Measurements from ENCODE around the gene SCYL1. TPM values are rescaled to one million over a fixed set of nuclear protein-coding genes. Genes with fewer than 3 reads are reported as not detected.

The SCYL1 gene
- total RNA-seq, result 101 and 106 TPM in 2 replicates

GRCh38 chr11:65524741-65525545 lies at the start of gene SCYL1:
Gene SCYL1, plus strand, starts transcription at chr11:65525083. Its CDS starts 71 bp downstream, at chr11:65525154.

GRCh38 chr11:65498977-65499712 lies 25.7 kb upstream of the SCYL1 start, which contains the start of gene MALAT1:
Gene MALAT1, plus strand, starts transcription at chr11:65499045.

DNA sequence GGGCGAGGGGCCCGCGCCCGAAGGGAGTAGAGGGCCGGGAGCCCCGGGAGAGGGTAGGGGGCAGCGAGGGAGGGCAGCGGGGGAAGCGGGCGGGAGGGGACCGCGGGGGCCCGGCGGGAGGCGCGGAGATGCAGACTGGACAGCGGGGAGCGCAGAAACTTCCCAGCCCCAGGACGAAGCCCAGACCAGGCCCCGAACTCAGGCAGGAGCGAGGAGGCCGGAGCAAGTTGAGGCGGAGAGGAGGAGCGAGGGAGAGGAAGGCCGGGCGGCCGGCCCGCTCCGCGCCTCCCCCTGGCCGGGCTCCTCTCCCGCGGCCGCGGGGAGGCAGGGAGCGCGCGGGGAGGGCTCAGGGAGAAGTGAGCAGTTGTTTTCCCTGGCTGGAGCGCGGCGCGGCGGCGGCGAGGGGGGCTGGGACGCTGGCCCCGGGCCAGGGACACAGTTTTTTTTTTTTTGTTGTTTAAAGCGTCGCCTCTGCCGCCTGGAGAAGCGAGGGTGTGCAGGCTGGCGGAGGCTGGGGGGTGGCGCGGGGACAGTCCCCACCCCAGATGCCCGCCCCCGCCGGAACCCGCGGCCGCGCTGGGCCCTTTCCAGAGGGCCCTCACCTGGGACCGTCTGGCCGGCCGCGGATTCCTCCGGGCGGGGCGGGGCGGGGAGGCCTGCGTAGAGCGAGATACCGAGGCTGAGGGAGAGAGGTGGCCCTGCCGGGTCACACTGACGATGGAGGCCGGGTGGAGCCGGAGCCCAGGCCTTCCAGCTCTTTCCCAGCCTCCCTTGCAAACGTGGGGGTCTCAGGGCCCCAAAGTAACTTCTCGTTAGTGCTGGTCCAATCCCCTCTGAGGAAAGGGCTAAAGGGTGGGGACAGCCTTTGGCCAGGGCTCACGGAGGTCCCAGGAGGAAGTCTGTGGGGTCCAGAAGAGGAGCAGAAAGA lies 33.4 kb downstream of the SCYL1 start, which contains the start of gene LTBP3:
Gene LTBP3 (minus strand): TSS at position 358 of the 928 bp plus-strand sequence. CDS start 400 bp downstream, outside the sequence.

DNA sequence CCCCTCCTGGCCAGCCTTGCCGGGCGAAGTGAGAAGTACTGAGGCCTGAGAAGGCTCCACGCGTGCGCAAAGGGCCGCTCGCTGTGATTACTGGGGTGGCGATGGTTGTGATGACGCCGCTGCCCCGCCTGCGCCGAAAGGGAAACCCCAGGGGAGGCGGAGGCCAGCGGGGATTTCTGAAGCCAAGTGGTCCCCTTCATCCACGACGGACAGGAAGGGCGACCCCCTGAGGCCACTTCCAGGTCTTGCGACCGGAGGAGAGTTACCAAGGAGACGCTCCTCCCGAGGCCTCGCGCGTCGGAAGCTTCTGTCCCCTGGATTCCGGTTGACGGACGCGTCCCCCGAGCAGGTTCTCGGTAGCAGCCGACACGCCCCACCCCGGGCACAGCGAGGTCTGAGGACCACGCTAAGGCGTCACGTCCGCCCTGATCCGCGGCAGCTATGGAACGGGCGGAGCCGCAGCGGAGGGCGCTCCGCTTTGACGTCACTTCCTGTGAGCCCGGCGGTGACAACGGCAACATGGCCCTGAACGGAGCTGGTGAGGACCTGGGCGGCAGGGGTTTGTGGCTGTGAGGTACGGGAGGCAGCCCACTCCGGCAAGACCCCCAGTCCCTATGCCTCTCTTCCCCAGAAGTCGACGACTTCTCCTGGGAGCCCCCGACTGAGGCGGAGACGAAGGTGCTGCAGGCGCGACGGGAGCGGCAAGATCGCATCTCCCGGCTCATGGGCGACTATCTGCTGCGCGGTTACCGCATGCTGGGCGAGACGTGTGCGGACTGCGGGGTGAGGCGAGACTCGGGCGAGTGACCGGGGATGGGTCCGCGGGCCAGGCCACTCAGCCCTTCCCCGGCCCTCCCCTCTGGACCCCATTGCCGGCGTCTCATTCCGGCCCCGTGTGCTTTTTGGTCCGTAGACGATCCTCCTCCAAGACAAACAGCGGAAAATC lies 45.4 kb downstream of the SCYL1 start, which contains the start of gene ZNRD2:
Gene ZNRD2 (plus strand): TSS at position 505 of the 946 bp plus-strand sequence. CDS start 15 bp downstream, at position 520.

GRCh38 chr11:65572356-65573051 lies 47.6 kb downstream of the SCYL1 start, which contains the start of gene FAM89B:
Gene FAM89B, plus strand, starts transcription at chr11:65572538. Its CDS starts 132 bp downstream, at chr11:65572670.

DNA sequence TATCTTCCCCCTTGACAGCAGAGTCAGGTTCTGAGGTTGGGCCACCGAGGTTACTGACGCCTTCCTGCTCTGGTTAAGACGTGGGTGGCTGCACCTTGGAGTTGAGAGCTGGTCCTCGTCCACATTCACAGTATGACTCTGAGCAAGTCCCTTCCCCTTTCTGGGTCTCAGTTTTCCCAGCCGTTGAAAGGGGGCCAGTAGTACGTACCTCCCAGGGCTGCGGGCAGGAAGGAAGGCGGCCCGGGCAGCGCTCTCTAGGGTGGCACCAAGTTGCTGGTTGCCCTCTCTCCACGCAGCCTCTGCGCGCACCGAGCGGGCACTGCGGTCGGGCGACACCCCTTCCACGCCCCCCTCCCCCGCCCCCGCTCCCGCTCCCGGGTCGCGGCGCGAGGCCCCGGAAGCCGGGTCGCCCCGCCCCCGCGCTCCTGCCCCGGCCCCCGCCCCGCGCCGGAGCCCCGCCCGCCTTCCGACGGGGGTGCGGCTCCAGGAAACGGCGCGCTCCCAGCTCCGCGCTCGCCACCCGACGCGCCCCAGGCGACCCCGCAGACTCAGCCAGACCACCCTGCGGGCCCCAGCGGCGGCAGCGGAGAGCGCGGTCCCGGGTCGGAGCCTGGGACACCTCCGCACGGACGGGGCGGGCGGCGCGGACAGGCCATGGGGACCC lies 50.8 kb downstream of the SCYL1 start, which contains the start of gene EHBP1L1:
Gene EHBP1L1 (plus strand): TSS at position 486 of the 664 bp plus-strand sequence. CDS start 250 bp downstream, outside the sequence.

Other genes with a start within 250 kb of the SCYL1 start
- gene CDC42EP2, start 210.2 kb upstream of the SCYL1 start, total RNA-seq, result 26.9 and 27.3 TPM in 2 replicates
- gene DPF2, start 191.2 kb upstream of the SCYL1 start, total RNA-seq, result 41.3 and 47.1 TPM in 2 replicates
- 0.37 TPM in 1 of 2 replicates, not detected in the other for gene TIGD3, start 170.3 kb upstream of the SCYL1 start, total RNA-seq
- gene SLC25A45, start 142.4 kb upstream of the SCYL1 start, total RNA-seq, result 3.9 and 5.4 TPM in 2 replicates
- 43.5 and 50.6 TPM in 2 replicates for gene FRMD8, start 138.4 kb upstream of the SCYL1 start, total RNA-seq
- gene NEAT1, start 102.3 kb upstream of the SCYL1 start, total RNA-seq, result 105 and 106 TPM in 2 replicates
- 5,652 and 8,659 TPM in 2 replicates for gene MALAT1, start 26.0 kb upstream of the SCYL1 start, total RNA-seq
- gene LTBP3, start 33.3 kb downstream of the SCYL1 start, total RNA-seq, result 263 and 277 TPM in 2 replicates
- gene ZNRD2, start 45.4 kb downstream of the SCYL1 start, total RNA-seq, result 33.3 and 40.4 TPM in 2 replicates
- gene FAM89B, start 47.5 kb downstream of the SCYL1 start, total RNA-seq, result 36.1 and 36.3 TPM in 2 replicates
- 23.9 and 38.8 TPM in 2 replicates for gene EHBP1L1, start 51.0 kb downstream of the SCYL1 start, total RNA-seq
- not detected in 2 replicates for gene KCNK7, start 70.7 kb downstream of the SCYL1 start, total RNA-seq
- 18.3 and 18.9 TPM in 2 replicates for gene MAP3K11, start 89.1 kb downstream of the SCYL1 start, total RNA-seq
- 26.0 and 29.2 TPM in 2 replicates for gene PCNX3, start 90.7 kb downstream of the SCYL1 start, total RNA-seq
- gene SIPA1, start 113.0 kb downstream of the SCYL1 start, total RNA-seq, result 15.2 and 18.5 TPM in 2 replicates
- gene RELA, start 137.8 kb downstream of the SCYL1 start, total RNA-seq, result 34.2 and 35.8 TPM in 2 replicates
- gene KAT5, start 187.2 kb downstream of the SCYL1 start, total RNA-seq, result 28.4 and 32.0 TPM in 2 replicates
- 90.9 and 134 TPM in 2 replicates for gene RNASEH2C, start 195.7 kb downstream of the SCYL1 start, total RNA-seq

Data from cardiac ventricle fibroblast (primary cell).